Measurements from ENCODE around the gene ATP5PD. TPM values are rescaled to one million over a fixed set of nuclear protein-coding genes. Genes with fewer than 3 reads are reported as not detected.

Gene ATP5PD
- total RNA-seq, 4 donors from 2014 or later: 171 to 241 (median 220) TPM

- peaks cover 0 to 25% (median 0%) of the 10 kb centered on the region in 3 donors for H3K36me3 ChIP-seq
- peak overlapping the region; percentile 46 to 84 (median 68) for H3K4me3 ChIP-seq
- WGBS, 2 donors: 1% methylated on average over 10 of the region's 10 CpGs
- H3K27ac ChIP-seq: peak overlapping the region in 3 of 4 donors; percentile 87 to 91 (median 89)
- H3K27me3 ChIP-seq: no peaks in the 10 kb centered on the region
- no peak for DNase-seq (ENCODE audit: low spot score in 2 of 2)
- TF ChIP-seq CTCF (IDR thresholded peaks at IDR 0.05): no peak
- no peak for TF ChIP-seq EP300 (IDR thresholded peaks at IDR 0.05)
- TF ChIP-seq POLR2A (IDR thresholded peaks at IDR 0.05): no peak
- no peaks in the 10 kb centered on the region for H3K9me3 ChIP-seq
- H3K4me1 ChIP-seq: peaks cover 0 to 35% (median 15%) of the 10 kb centered on the region in 4 donors
Measured at GRCh38 chr17:75013092-75013559, 33.6 kb downstream of the ATP5PD start.

GRCh38 chr17:75012346-75013091 is 34.2 kb downstream of the ATP5PD start, which contains the start of gene MRPL58:
TSS of gene MRPL58 (plus strand) at chr17:75012670. CDS start at chr17:75012687, 17 bp downstream.
- peak in 1 of 2 donors; percentile 44 for TF ChIP-seq POLR2A (IDR thresholded peaks at IDR 0.05)
- peak; percentile 28 to 84 for TF ChIP-seq EP300 (IDR thresholded peaks at IDR 0.05)
- peak; percentile 50 to 81 (median 78) for TF ChIP-seq CTCF (IDR thresholded peaks at IDR 0.05)
- DNase-seq (ENCODE audit: low spot score in 2 of 2): peak; percentile 53
- H3K9me3 ChIP-seq: no peaks in the 10 kb centered on the region
- H3K4me3 ChIP-seq: peak within 1 kb of the TSS; percentile 46 to 84 (median 68)
- peak within 1 kb of the TSS; percentile 61 to 91 (median 88) for H3K27ac ChIP-seq
- H3K36me3 ChIP-seq: peaks cover 0 to 19% (median 0%) of the 10 kb centered on the region in 3 donors
- peaks cover 0 to 35% (median 15%) of the 10 kb centered on the region in 4 donors for H3K4me1 ChIP-seq
- 1 to 2% methylated on average over 33 to 40 of the region's 63 CpGs for WGBS, 2 donors
- no peaks in the 10 kb centered on the region for H3K27me3 ChIP-seq

- H3K27me3 ChIP-seq: no peaks in the 10 kb centered on the region
- peaks cover 0 to 35% (median 15%) of the 10 kb centered on the region in 4 donors for H3K4me1 ChIP-seq
- peaks cover 0 to 14% (median 0%) of the 10 kb centered on the region in 3 donors for H3K36me3 ChIP-seq
- 9 to 15% methylated on average over 5 of the region's 5 CpGs for WGBS, 2 donors
- peak overlapping the region; percentile 61 to 91 (median 88) for H3K27ac ChIP-seq
- TF ChIP-seq POLR2A (IDR thresholded peaks at IDR 0.05) (no peak), EP300 (IDR thresholded peaks at IDR 0.05) (no peak), CTCF (IDR thresholded peaks at IDR 0.05) (no peak)
- H3K4me3 ChIP-seq: peak overlapping the region; percentile 46 to 84 (median 68)
- no peak for DNase-seq (ENCODE audit: low spot score in 2 of 2)
- no peaks in the 10 kb centered on the region for H3K9me3 ChIP-seq
Measured at GRCh38 chr17:75012096-75012345, 34.7 kb downstream of the ATP5PD start.

GRCh38 chr17:75011401-75012095 is 35.2 kb downstream of the ATP5PD start:
- Histone ChIP-seq H3K9me3 (no peaks in the 10 kb centered on the region), H3K4me3 (peak overlapping the region; percentile 46 to 84 (median 68))
- no peak for TF ChIP-seq POLR2A (IDR thresholded peaks at IDR 0.05)
- TF ChIP-seq EP300 (IDR thresholded peaks at IDR 0.05): peak in 1 of 2 donors; percentile 4
- TF ChIP-seq CTCF (IDR thresholded peaks at IDR 0.05): no peak

More at GRCh38 chr17:75011401-75012095, 35.2 kb downstream of the ATP5PD start:
- H3K27me3 ChIP-seq: no peaks in the 10 kb centered on the region
- peak; percentile 49 to 70 for DNase-seq (ENCODE audit: low spot score in 2 of 2)
- H3K4me1 ChIP-seq: peaks cover 0 to 35% (median 15%) of the 10 kb centered on the region in 4 donors
- WGBS, 2 donors: 39 to 40% methylated on average over 13 of the region's 13 CpGs
- H3K36me3 ChIP-seq: peaks cover 0 to 11% (median 0%) of the 10 kb centered on the region in 3 donors
- H3K27ac ChIP-seq: peak overlapping the region; percentile 61 to 91 (median 88)
